Spleen (tissue), 13 donors: ENCODE results near the gene CDADC1. TPM values are rescaled to one million over a fixed set of nuclear protein-coding genes. Genes with fewer than 3 reads are reported as not detected.

Experiments used
- DNase-seq: peaks from one replicate; pipeline ENCODE4 v3.0.0-alpha.2; 2020
- H3K27ac ChIP-seq, 8 donors: fragments of 200-600 bp; sonication (generic) in 7 of 8; 1 replicate in 4 of 8; 2 replicates in 4 of 8; pipeline versions ENCODE4 v1.5.0 to v1.8.0; 2016 to 2021; ENCODE audit warnings: inconsistent platforms in 4 of 8, mild to moderate bottlenecking in 4 of 8, moderate library complexity in 1 of 8
- H3K27me3 ChIP-seq, 7 donors: fragments of 200-600 bp; sonication (generic) in 6 of 7; replicated peaks in 1 of 7; 1 replicate in 4 of 7; 2 replicates in 3 of 7; pipeline versions ENCODE4 v1.5.0 to v1.8.0; 2016 to 2021; ENCODE audit warnings: inconsistent platforms in 3 of 7, mild to moderate bottlenecking in 1 of 7
- H3K36me3 ChIP-seq, 6 donors: fragments of 200-600 bp; sonication (generic) in 5 of 6; 1 replicate in 4 of 6; 2 replicates in 2 of 6; pipeline versions ENCODE4 v1.5.0 to v1.8.0; 2016 to 2021; ENCODE audit warnings: inconsistent platforms in 2 of 6
- H3K4me1 ChIP-seq, 6 donors: fragments of 200-600 bp; sonication (generic) in 5 of 6; 1 replicate in 3 of 6; 2 replicates in 3 of 6; pipeline versions ENCODE4 v1.5.0 to v1.8.0; 2016 to 2021; ENCODE audit warnings: inconsistent platforms in 3 of 6
- H3K4me3 ChIP-seq, 8 donors: fragments of 200-600 bp; sonication (generic) in 7 of 8; 1 replicate in 4 of 8; 2 replicates in 4 of 8; pipeline versions ENCODE4 v1.5.0 to v1.8.0; 2016 to 2021; ENCODE audit warnings: inconsistent platforms in 4 of 8, mild to moderate bottlenecking in 4 of 8, moderate library complexity in 2 of 8
- H3K9me3 ChIP-seq, 8 donors: fragments of 200-600 bp; sonication (generic) in 7 of 8; 1 replicate in 4 of 8; 2 replicates in 4 of 8; pipeline versions ENCODE4 v1.5.0 to v1.8.0; 2016 to 2021; ENCODE audit warnings: inconsistent platforms in 4 of 8
- CTCF ChIP-seq, 11 experiments: fragments of 200-600 bp in 7 of 11; fragments of 450-650 bp in 4 of 11; sonication (generic) in 4 of 11; IDR thresholded peaks in 8 of 11; conservative IDR thresholded peaks in 3 of 11; 1 replicate in 7 of 11; 2 replicates in 4 of 11; pipeline versions ENCODE4 v1.4.0 to v1.8.0; 2016 to 2021; ENCODE audit warnings: antibody characterized with exemption in 11 of 11, inconsistent platforms in 4 of 11, mild to moderate bottlenecking in 1 of 11
- POLR2A ChIP-seq, 3 donors: fragments of 450-650 bp; IDR thresholded peaks; one replicate each; pipeline ENCODE4 v1.5.1; 2017; ENCODE audit warnings: antibody characterized with exemption in 3 of 3, mild to moderate bottlenecking in 1 of 3
- POLR2AphosphoS5 ChIP-seq, 3 donors: sonication (generic); formaldehyde crosslinking; IDR thresholded peaks; one replicate each; pipeline ENCODE4 v1.5.1; 2017; ENCODE audit warnings: antibody characterized with exemption in 3 of 3
- WGBS, 5 donors: extraction: QIAGEN DNeasy Blood & Tissue Kit in 3 of 5; methylation state at CpG; one replicate each; pipeline versions ENCODE4 v1.1.5 to v1.1.7; 2013 to 2018; 5-methylcytosine and 5-hydroxymethylcytosine counted together
- intact Hi-C: fragments of 100-400 bp; cut with DNase I; formaldehyde crosslinking; loops from one replicate; pipeline ENCODE4 v1.15.0; 2023; ENCODE audit warnings: low total_unique reads
- long read RNA-seq, 2 donors: transcript quantifications; one replicate each; lab custom pipeline, GENCODE V29; 2026
- polyA plus RNA-seq, 3 donors: library from polyadenylated mRNA; stranded (reverse); fragments of 200-250 nt; gene quantifications; one replicate each; pipeline ENCODE4 v1.2.1, GENCODE V29; 2013
- total RNA-seq, 7 donors: library from RNA; depleted of rRNA in 3 of 7; stranded (reverse); fragments of >200 nt in 3 of 7; fragmentation: NEBNext Ultra II Directional in 4 of 7; extraction: Animal tissue kit (Norgen Biotek cat#: 25700) in 4 of 7; gene quantifications; one replicate each; pipeline versions ENCODE4 v1.1.0 to v1.2.1, GENCODE V29; 2016 to 2021
- donor health status: healthy with polysubstance abuse.
- donor health status: DM: no; HTN: no; CAD: no; lungs with moderate emphysema.
- donor health status: DM: no; HTN: no; CAD: no.
- donor health status: Bipolar disorder and iron deficiency.
- donor health status: healthy.
- donor health status: DM: no; HTN: no; CAD: no.
- donor health status: DM: yes; HTN: yes; CAD: no.

Gene CDADC1
- total RNA-seq = 10 to 100 TPM in 6 of 7 donors, 1 to 10 TPM in 1; 8.8 to 15.5 (median 11.1) TPM
- 1 to 10 TPM; 3.3 to 6.2 (median 4.4) TPM for polyA plus RNA-seq
- long read RNA-seq, donor 1, partial matches to known transcripts = 0 of 1 reads
- long read RNA-seq, donor 1, other reads (novel, unspliced or antisense) = 0 of 1 reads
- long read RNA-seq, donor 2 = 0 reads

GRCh38 chr13:49247643-49248621 lies at the start of gene CDADC1:
TSS of gene CDADC1 (plus strand) at chr13:49247925. CDS start at chr13:49248038, 113 bp downstream.
- Histone ChIP-seq H3K27me3 (no peaks in the 10 kb centered on the region), H3K9me3 (peaks cover 0 to under 1% (median 0%) of the 10 kb centered on the region in 8 donors), H3K36me3 (peaks cover 0 to 14% (median 0%) of the 10 kb centered on the region in 6 donors), H3K27ac (peak within 1 kb of the TSS; percentile 84 to 99 (median 95)), H3K4me1 (peaks cover 8 to 58% (median 45%) of the 10 kb centered on the region in 6 donors), H3K4me3 (peak within 1 kb of the TSS; percentile 70 to 89 (median 82))
- WGBS, 5 donors = 0 to 1% (median 0%) methylated on average over 41 to 56 of the region's 56 CpGs
- TF ChIP-seq CTCF (IDR thresholded peaks at IDR 0.05 in 8 of 11, conservative IDR thresholded peaks at IDR 0.05 in 3 of 11) = peak in 2 of 11 experiments; percentile 17 to 27
- TF ChIP-seq POLR2AphosphoS5 (IDR thresholded peaks at IDR 0.05) = peak; percentile 98
- TF ChIP-seq POLR2A (IDR thresholded peaks at IDR 0.05) = peak; percentile 56 to 86 (median 73)
- intact Hi-C loops = no loop called here
- DNase-seq = peak; percentile 99

GRCh38 chr13:49206641-49207040 lies 41.1 kb upstream of the CDADC1 start:
- intact Hi-C loops = no loop called here
- Histone ChIP-seq H3K4me3 (no peak overlapping the region), H3K27me3 (no peaks in the 10 kb centered on the region), H3K4me1 (no peaks in the 10 kb centered on the region), H3K27ac (no peak overlapping the region), H3K36me3 (peaks cover 0 to 85% (median 48%) of the 10 kb centered on the region in 6 donors), H3K9me3 (no peaks in the 10 kb centered on the region)
- WGBS, 5 donors = 92 to 96% (median 95%) methylated on average over 3 of the region's 3 CpGs
- no peak for TF ChIP-seq POLR2A (IDR thresholded peaks at IDR 0.05)
- TF ChIP-seq POLR2AphosphoS5 (IDR thresholded peaks at IDR 0.05) = no peak
- DNase-seq = no peak

- intact Hi-C loops = no loop called here
- H3K27me3 ChIP-seq = no peaks in the 10 kb centered on the region
- DNase-seq = no peak
- H3K36me3 ChIP-seq = peaks cover 0 to 69% (median 32%) of the 10 kb centered on the region in 6 donors
- 92 to 98% (median 96%) methylated on average over 4 of the region's 4 CpGs for WGBS, 5 donors
- H3K4me1 ChIP-seq = peaks cover 0 to 5% (median 3%) of the 10 kb centered on the region in 6 donors
- TF ChIP-seq POLR2AphosphoS5 (IDR thresholded peaks at IDR 0.05) (no peak), CTCF (IDR thresholded peaks at IDR 0.05 in 8 of 11, conservative IDR thresholded peaks at IDR 0.05 in 3 of 11) (no peak), POLR2A (IDR thresholded peaks at IDR 0.05) (no peak)
- H3K4me3 ChIP-seq = no peak overlapping the region
- H3K9me3 ChIP-seq = no peaks in the 10 kb centered on the region
- H3K27ac ChIP-seq = no peak overlapping the region
Observed at GRCh38 chr13:49208619-49209018, 39.1 kb upstream of the CDADC1 start.

- 88 to 100% (median 95%) methylated on average over 1 of the region's 1 CpG for WGBS, 5 donors
- no peaks in the 10 kb centered on the region for H3K9me3 ChIP-seq
- peaks cover 0 to 54% (median 25%) of the 10 kb centered on the region in 6 donors for H3K36me3 ChIP-seq
- no peaks in the 10 kb centered on the region for H3K27me3 ChIP-seq
- no peak for TF ChIP-seq CTCF (IDR thresholded peaks at IDR 0.05 in 8 of 11, conservative IDR thresholded peaks at IDR 0.05 in 3 of 11)
- no peak for TF ChIP-seq POLR2A (IDR thresholded peaks at IDR 0.05)
- TF ChIP-seq POLR2AphosphoS5 (IDR thresholded peaks at IDR 0.05) = no peak
- no peak overlapping the region for H3K27ac ChIP-seq
- peaks cover 0 to 20% (median 10%) of the 10 kb centered on the region in 6 donors for H3K4me1 ChIP-seq
- no peak overlapping the region for H3K4me3 ChIP-seq
- intact Hi-C loops = no loop called here
- no peak for DNase-seq
Observed at GRCh38 chr13:49210114-49210513, 37.6 kb upstream of the CDADC1 start.
